K562 (cell line): ENCODE results near the gene WDR90. TPM values are rescaled to one million over a fixed set of nuclear protein-coding genes. Genes with fewer than 3 reads are reported as not detected.
A peak's percentile ranks its signal among the peaks of the same experiment; 100 is the strongest.

Source experiments
- ARID1B ChIP-seq: fragments of 450-650 bp; IDR thresholded peaks from 2 replicates; pipeline ENCODE4 v1.6.1; 2016; ENCODE audit warnings: antibody characterized with exemption, mild to moderate bottlenecking, inconsistent platforms
- ASH1L ChIP-seq: fragments of 450-650 bp; IDR thresholded peaks from 2 replicates; pipeline ENCODE4 v1.6.1; 2018; ENCODE audit warnings: borderline replicate concordance, mild to moderate bottlenecking, low read depth; ENCODE audit not compliant: partially characterized antibody
- CTCF ChIP-seq, 3 experiments: IDR thresholded peaks in 2 of 3; conservative IDR thresholded peaks in 1 of 3; 2 replicates each; pipeline ENCODE4 v1.5.1; 2011 to 2012; ENCODE audit warnings: low read length in 3 of 3, mild to moderate bottlenecking in 3 of 3, control low read depth in 2 of 3, improper control_type of control experiment in 1 of 3, inconsistent platforms in 1 of 3, low read depth in 1 of 3, mixed read lengths in 1 of 3, moderate library complexity in 1 of 3; ENCODE audit not compliant: insufficient read depth in 2 of 3
- CXXC5 ChIP-seq: fragments of 250-450 bp; sonication (Bioruptor Pico); IDR thresholded peaks from 2 replicates; pipeline ENCODE4 v1.8.0; 2022; ENCODE audit warnings: inconsistent platforms, mild to moderate bottlenecking, moderate library complexity
- ELF2 ChIP-seq: fragments of 250-450 bp; sonication (Bioruptor Pico); IDR thresholded peaks from 2 replicates; pipeline ENCODE4 v1.5.0; 2021; ENCODE audit warnings: mild to moderate bottlenecking
- EP400 ChIP-seq: fragments of 450-650 bp; IDR thresholded peaks from 2 replicates; pipeline ENCODE4 v1.6.1; 2017; ENCODE audit warnings: antibody characterized with exemption, mild to moderate bottlenecking, moderate library complexity
- HEY1 ChIP-seq: fragments of 250-450 bp; sonication (Bioruptor Pico); IDR thresholded peaks from 2 replicates; pipeline ENCODE4 v1.5.0; 2020; ENCODE audit warnings: mild to moderate bottlenecking, moderate library complexity, borderline replicate concordance
- JUND ChIP-seq, 2 experiments: IDR thresholded peaks; 2 replicates in 1 of 2; 3 replicates in 1 of 2; pipeline ENCODE4 v1.6.1; 2011; ENCODE audit warnings: borderline replicate concordance in 2 of 2, low read depth in 2 of 2, low read length in 2 of 2, improper control_type of control experiment in 1 of 2, missing biosample characterization in 1 of 2, missing genetic modification characterization in 1 of 2, missing genetic modification reagents in 1 of 2
- MCM2 ChIP-seq: fragments of 450-650 bp; IDR thresholded peaks from 2 replicates; pipeline ENCODE4 v1.6.1; 2017; ENCODE audit warnings: low read depth, mild to moderate bottlenecking
- OTX1 ChIP-seq: fragments of 450-650 bp; formaldehyde crosslinking; IDR thresholded peaks from 2 replicates; pipeline ENCODE4 v1.4.0; 2022; ENCODE audit warnings: mild to moderate bottlenecking
- POLR2G ChIP-seq: fragments of 200-400 bp; formaldehyde crosslinking; IDR thresholded peaks from 2 replicates; pipeline ENCODE4 v1.6.1; 2017; ENCODE audit warnings: low read depth, mild to moderate bottlenecking, antibody characterized with exemption, low read length, moderate library complexity
- POLR3G ChIP-seq: IDR thresholded peaks from 2 replicates; pipeline ENCODE4 v1.6.1; 2011; ENCODE audit not compliant: insufficient read length, insufficient replicate concordance; ENCODE audit errors: extremely low read depth
- SMARCA4 ChIP-seq: fragments of 450-650 bp; IDR thresholded peaks from 2 replicates; pipeline ENCODE4 v1.6.1; 2016
- SNIP1 ChIP-seq: fragments of 450-650 bp; IDR thresholded peaks from 2 replicates; pipeline ENCODE4 v1.7.1; 2017; ENCODE audit warnings: low read depth, mild to moderate bottlenecking
- STAG1 ChIP-seq: sonication (generic); formaldehyde crosslinking; IDR thresholded peaks from 2 replicates; pipeline ENCODE4 v1.5.0; 2020; ENCODE audit warnings: missing genetic modification reagents, borderline replicate concordance
- TEAD4 ChIP-seq, 2 experiments: sonication (generic) in 1 of 2; formaldehyde crosslinking in 1 of 2; IDR thresholded peaks; 2 replicates each; pipeline versions ENCODE4 v1.6.1 to v1.8.0; 2012 to 2022; ENCODE audit warnings: borderline replicate concordance in 1 of 2, inconsistent platforms in 1 of 2, low read length in 1 of 2, mild to moderate bottlenecking in 1 of 2, missing genetic modification reagents in 1 of 2
- XRCC3 ChIP-seq: fragments of 450-650 bp; IDR thresholded peaks from 2 replicates; pipeline ENCODE4 v1.6.1; 2017; ENCODE audit warnings: mild to moderate bottlenecking, moderate library complexity
- ZBTB7A ChIP-seq: IDR thresholded peaks from 2 replicates; pipeline ENCODE4 v1.6.1; 2011; ENCODE audit warnings: low read depth, mild to moderate bottlenecking, low read length, moderate library complexity, borderline replicate concordance; ENCODE audit not compliant: control insufficient read depth
- ZNF124 ChIP-seq: sonication (generic); formaldehyde crosslinking; IDR thresholded peaks from 2 replicates; pipeline ENCODE4 v1.8.1; 2022; ENCODE audit warnings: missing genetic modification reagents
- ZNF134 ChIP-seq: fragments of 250-450 bp; sonication (Bioruptor Pico); conservative IDR thresholded peaks from 2 replicates; pipeline ENCODE4 v1.4.0; 2020
- ZNF436 ChIP-seq: fragments of 250-450, 450-650 bp; sonication (Bioruptor Pico); formaldehyde crosslinking; IDR thresholded peaks from 2 replicates; pipeline ENCODE4 v1.7.0; 2020; ENCODE audit warnings: mild to moderate bottlenecking
- ZNF609 ChIP-seq: sonication (generic); formaldehyde crosslinking; IDR thresholded peaks from 2 replicates; pipeline ENCODE4 v1.8.1; 2023; ENCODE audit warnings: missing genetic modification reagents, mild to moderate bottlenecking, borderline replicate concordance
- polyA plus RNA-seq, 8 experiments: library from polyadenylated mRNA; depleted of rRNA in 4 of 8; stranded (reverse) in 5 of 8; unstranded in 3 of 8; fragments of >200 nt; fragmentation: Nextera tagmentation in 2 of 8; fragmentation: Illumina TruSeq in 1 of 8; extraction: Ambion mirVana in 2 of 8; extraction: Trizol in 1 of 8; gene quantifications; 2 replicates each; pipeline versions ENCODE4 v1.2.1 to v1.2.3, GENCODE V29; 2011 to 2014; ENCODE audit warnings: inconsistent platforms in 1 of 8, missing spikeins in 1 of 8
- total RNA-seq, 7 experiments: library from RNA; depleted of rRNA in 6 of 7; stranded (reverse); fragments of >200 nt in 6 of 7; fragmentation: Illumina TruSeq in 2 of 7; extraction: Trizol in 2 of 7; gene quantifications; 2 replicates each; pipeline versions ENCODE4 v1.2.1 to v1.2.3, GENCODE V29; 2011 to 2021; ENCODE audit warnings: low replicate concordance in 1 of 7

Gene WDR90
- total and polyA plus RNA-seq, 9 of the 15 experiments (the other 6 are each of a cell fraction or from before 2014, with no cell fraction given): 0.44 to 12.6 (median 3.3) TPM

GRCh38 chr16:660459-661183 is 11.5 kb downstream of the WDR90 start (continued):
- TF ChIP-seq CTCF (IDR thresholded peaks at IDR 0.05 in 2 of 3, conservative IDR thresholded peaks at IDR 0.05 in 1 of 3; ENCODE audit: insufficient read depth in 2 of 3, low read depth in 1 of 3, low read length in 3 of 3): peak; percentile 55 to 92 (median 80)
- TF ChIP-seq ZNF124: no peak
- TF ChIP-seq SMARCA4: 0 out of 2 replicates have a peak, but pooled peaks have one; percentile 34
- 0 out of 2 replicates have a peak, but pooled peaks have one; percentile 28 for TF ChIP-seq ZBTB7A
- TF ChIP-seq ZNF134 (CRISPR knock-in tag): no peak
- TF ChIP-seq ELF2: no peak
- TF ChIP-seq MCM2: no peak
- peak; percentile 47 for TF ChIP-seq CXXC5 (CRISPR knock-in tag)
- TF ChIP-seq ZNF436 (CRISPR knock-in tag): no peak
- TF ChIP-seq JUND (IDR thresholded peaks at IDR 0.05; ENCODE audit: borderline replicate concordance, low read depth, low read length): peak; percentile 6; the same call in 1 of the 2 replicates
- TF ChIP-seq JUND (tag; IDR thresholded peaks at IDR 0.05; ENCODE audit: borderline replicate concordance, low read depth, low read length): peak; percentile 30; the same call in 1 of the 3 replicates
- TF ChIP-seq OTX1 (CRISPR knock-in tag): no peak
- no peak for TF ChIP-seq POLR3G
- no peak for TF ChIP-seq SNIP1
- no peak for TF ChIP-seq HEY1 (CRISPR knock-in tag)
- TF ChIP-seq ARID1B: no peak
- no peak; the same call in 1 of the 2 replicates for TF ChIP-seq EP400
- TF ChIP-seq TEAD4 (IDR thresholded peaks at IDR 0.05; ENCODE audit: low read length): no peak
- no peak for TF ChIP-seq TEAD4 (CRISPR knock-in tag; IDR thresholded peaks at IDR 0.05; ENCODE audit: borderline replicate concordance)
- TF ChIP-seq STAG1: 0 out of 2 replicates have a peak, but pooled peaks have one; percentile 10
- no peak for TF ChIP-seq ZNF609
- TF ChIP-seq ASH1L: no peak
- no peak for TF ChIP-seq XRCC3
- TF ChIP-seq POLR2G: peak; percentile 83
